NCI-H748 (cell line): ENCODE measurements around the gene ZNF740.

Experiments
- DNase-seq: peaks from one replicate; lab custom pipeline; 2025; ENCODE audit not compliant: unreplicated experiment; lab: John Stamatoyannopoulos, UW

ZNF740 gene

GRCh38 chr12:53225635-53226424, 45.3 kb downstream of the ZNF740 start:
- DNase-seq: no peak

GRCh38 chr12:53226815-53227214, 46.3 kb downstream of the ZNF740 start:
- no peak for DNase-seq

- DNase-seq: no peak
These were observed 46.8 kb downstream of the ZNF740 start for GRCh38 chr12:53227341-53227740.

- DNase-seq: no peak
These were observed 47.3 kb downstream of the ZNF740 start for GRCh38 chr12:53227836-53228235.

- DNase-seq: no peak
These were observed 48.9 kb downstream of the ZNF740 start for GRCh38 chr12:53229454-53229853.

- peak; percentile 13 for DNase-seq
These were observed 49.8 kb downstream of the ZNF740 start for GRCh38 chr12:53230108-53230845.

- no peak for DNase-seq
These were observed 51.1 kb downstream of the ZNF740 start for GRCh38 chr12:53231671-53231920.

- DNase-seq: peak; percentile 66
These were observed 51.6 kb downstream of the ZNF740 start, which contains the start of gene RARG for GRCh38 chr12:53231921-53232645. TSS of gene RARG (minus strand) at chr12:53232209. CDS start at chr12:53227545, 4,664 bp downstream.

GRCh38 chr12:53232646-53233461, 52.3 kb downstream of the ZNF740 start:
- peak; percentile 27 for DNase-seq

GRCh38 chr12:53233671-53234121, 53.2 kb downstream of the ZNF740 start:
- no peak for DNase-seq

GRCh38 chr12:53234271-53234914, 53.9 kb downstream of the ZNF740 start:
- DNase-seq: peak; percentile 57

- no peak for DNase-seq
These were observed 54.6 kb downstream of the ZNF740 start for GRCh38 chr12:53235164-53235563.

- DNase-seq: no peak
These were observed 55.4 kb downstream of the ZNF740 start for GRCh38 chr12:53235742-53236442.

- DNase-seq: no peak
These were observed 56.1 kb downstream of the ZNF740 start for GRCh38 chr12:53236443-53237111.

- DNase-seq: no peak
These were observed 59.2 kb downstream of the ZNF740 start for GRCh38 chr12:53239643-53240258.

- DNase-seq: no peak
These were observed 61.3 kb downstream of the ZNF740 start for GRCh38 chr12:53241623-53242412.

GRCh38 chr12:53244337-53244736, 63.8 kb downstream of the ZNF740 start:
- DNase-seq: no peak
